WI38 (cell line): Measurements from ENCODE around the gene TCP10L.

Source experiments
- H3K4me3 ChIP-seq: 2 replicates; pipeline ENCODE4 v1.5.1; 2011; ENCODE audit warnings: low read depth, mild to moderate bottlenecking, control low read depth, low read length
- TF ChIP-seq, protein P1 (sequence below): IDR thresholded peaks from 2 replicates; pipeline ENCODE4 v1.5.1; 2012; ENCODE audit warnings: low read depth, mild to moderate bottlenecking, control low read depth, low read length

The TCP10L gene

DNA sequence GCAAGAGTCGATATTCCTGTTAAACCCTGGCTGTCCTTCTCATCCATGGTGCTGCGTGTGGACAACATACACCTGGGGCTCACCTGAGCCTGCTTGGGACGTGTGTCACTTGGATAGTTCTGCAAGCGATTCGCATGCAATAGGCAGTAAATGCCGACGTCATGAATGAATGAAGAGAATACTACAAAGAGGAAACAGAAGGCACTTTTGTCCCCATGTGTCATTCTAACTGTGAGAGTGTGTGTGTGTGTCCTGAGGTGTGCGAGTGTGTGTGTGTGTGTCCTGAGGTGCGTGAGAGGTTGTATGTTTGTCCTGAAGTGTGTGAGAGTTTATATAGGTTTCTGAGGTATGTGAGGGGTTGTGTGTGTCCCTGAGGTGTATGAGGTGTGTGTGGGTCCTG, 647 bp upstream of the TCP10L start:
- no peak overlapping the region for H3K4me3 ChIP-seq
- TF ChIP-seq, protein P1, sequence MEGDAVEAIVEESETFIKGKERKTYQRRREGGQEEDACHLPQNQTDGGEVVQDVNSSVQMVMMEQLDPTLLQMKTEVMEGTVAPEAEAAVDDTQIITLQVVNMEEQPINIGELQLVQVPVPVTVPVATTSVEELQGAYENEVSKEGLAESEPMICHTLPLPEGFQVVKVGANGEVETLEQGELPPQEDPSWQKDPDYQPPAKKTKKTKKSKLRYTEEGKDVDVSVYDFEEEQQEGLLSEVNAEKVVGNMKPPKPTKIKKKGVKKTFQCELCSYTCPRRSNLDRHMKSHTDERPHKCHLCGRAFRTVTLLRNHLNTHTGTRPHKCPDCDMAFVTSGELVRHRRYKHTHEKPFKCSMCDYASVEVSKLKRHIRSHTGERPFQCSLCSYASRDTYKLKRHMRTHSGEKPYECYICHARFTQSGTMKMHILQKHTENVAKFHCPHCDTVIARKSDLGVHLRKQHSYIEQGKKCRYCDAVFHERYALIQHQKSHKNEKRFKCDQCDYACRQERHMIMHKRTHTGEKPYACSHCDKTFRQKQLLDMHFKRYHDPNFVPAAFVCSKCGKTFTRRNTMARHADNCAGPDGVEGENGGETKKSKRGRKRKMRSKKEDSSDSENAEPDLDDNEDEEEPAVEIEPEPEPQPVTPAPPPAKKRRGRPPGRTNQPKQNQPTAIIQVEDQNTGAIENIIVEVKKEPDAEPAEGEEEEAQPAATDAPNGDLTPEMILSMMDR, result no peak

DNA sequence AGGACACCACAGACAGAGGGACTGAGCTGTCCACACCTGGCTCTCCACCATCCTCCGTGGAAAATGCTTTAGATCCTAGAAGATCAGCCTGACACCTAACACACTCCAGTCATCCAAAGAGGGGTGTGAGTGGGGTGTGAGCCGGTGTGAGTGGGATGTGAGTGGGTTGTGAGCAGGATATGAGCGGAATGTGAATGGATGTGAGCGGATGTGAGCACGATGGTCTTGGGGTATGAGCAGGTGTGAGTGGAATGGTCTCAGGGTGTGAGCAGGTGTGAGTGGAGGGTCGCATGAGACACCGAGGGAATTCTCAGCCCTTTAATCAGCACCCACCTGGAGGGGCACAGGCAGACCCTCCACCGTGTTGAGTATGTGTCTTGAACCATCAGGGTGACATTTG, 851 bp downstream of the TCP10L start:
- no peak overlapping the region for H3K4me3 ChIP-seq
- TF ChIP-seq, protein P1, result no peak

DNA sequence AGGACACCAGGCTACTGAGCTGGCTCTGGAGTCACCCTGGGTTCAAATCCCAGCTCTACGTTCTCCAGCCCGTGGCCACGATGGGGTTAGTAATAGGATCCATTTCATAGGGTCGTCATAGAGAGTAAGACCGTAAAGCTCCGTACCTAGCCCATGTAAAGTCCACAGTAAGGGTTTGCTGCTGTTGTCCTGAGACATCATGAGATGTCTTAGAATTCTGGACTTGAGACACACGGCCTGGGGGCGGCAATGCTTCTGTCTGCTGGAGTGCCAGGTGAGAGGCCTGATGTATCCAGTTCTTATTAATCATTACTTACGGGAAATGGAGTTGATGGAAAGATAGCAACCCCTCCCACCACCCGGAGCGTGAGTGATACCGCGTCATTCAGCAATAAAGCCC, 3.6 kb downstream of the TCP10L start:
- no peak overlapping the region for H3K4me3 ChIP-seq
- TF ChIP-seq, protein P1, result no peak

DNA sequence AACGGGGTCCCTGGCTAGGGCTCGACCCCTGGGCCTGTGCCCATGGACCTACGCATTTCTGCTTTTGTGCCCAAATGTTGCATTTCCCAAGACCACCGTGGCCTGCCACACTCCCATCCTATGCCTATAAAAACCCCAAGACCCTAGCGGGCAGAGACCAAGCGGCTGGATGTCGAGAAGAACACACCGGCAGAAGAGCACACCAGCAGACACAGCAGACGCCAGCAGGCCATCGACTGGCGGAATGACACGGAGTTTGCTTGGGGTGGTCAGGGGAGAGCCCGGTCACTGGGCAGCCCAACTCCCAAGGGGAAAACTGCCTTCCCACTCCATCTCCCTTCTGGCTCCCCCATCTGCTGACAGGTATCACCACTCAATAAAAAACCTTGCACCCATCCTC, 4.4 kb downstream of the TCP10L start:
- H3K4me3 ChIP-seq, result no peak overlapping the region
- TF ChIP-seq, protein P1, result no peak

DNA sequence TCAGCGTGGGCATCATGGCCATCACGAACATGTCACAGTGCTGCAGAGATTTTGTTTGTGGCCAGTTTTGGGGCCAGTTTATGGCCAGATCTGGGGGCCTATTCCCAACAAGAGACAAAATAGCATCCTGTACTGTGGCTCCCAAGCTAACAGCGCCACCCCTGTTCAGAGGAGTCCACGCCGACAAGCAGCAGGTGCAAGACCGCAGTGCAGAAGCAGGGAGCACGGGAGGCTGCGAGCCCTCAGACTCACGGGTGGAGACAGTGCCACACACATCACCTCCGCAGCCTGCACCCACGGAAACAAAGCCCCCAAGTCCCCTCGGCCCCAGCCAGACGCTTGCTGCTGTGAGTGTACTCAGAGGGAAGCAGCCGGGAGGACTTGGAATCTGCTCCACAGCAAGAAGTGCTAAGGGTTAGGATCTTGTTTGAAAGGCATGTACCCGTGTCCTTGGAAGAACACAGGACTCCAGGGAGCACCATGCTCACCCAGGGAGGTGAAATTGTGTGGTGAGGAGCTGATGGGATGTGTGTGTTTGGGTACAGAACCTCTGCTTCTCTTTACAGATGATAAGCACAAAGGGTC, 7.1 kb downstream of the TCP10L start:
- TF ChIP-seq, protein P1, result no peak
- H3K4me3 ChIP-seq, result no peak overlapping the region

DNA sequence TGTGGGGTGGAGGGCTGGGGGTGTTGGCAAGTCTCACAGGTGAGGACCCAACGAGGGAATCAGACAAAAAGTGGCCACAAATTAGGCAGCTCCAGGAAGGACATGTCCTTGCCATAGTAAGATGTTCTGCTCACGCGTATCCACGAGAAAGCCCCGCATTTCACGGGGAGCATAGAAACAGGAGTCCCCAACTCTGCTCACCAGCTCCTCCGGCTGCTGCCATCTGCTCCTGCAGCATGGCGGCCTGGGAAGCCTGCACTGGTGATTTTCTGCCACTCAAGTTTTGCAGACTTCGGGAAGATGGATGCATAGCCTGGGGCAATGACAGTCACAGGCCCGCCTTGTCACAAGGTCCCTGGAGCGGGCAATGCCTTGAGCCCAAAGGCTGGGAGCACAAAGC, 9.3 kb downstream of the TCP10L start:
- TF ChIP-seq, protein P1, result no peak
- H3K4me3 ChIP-seq, result no peak overlapping the region

DNA sequence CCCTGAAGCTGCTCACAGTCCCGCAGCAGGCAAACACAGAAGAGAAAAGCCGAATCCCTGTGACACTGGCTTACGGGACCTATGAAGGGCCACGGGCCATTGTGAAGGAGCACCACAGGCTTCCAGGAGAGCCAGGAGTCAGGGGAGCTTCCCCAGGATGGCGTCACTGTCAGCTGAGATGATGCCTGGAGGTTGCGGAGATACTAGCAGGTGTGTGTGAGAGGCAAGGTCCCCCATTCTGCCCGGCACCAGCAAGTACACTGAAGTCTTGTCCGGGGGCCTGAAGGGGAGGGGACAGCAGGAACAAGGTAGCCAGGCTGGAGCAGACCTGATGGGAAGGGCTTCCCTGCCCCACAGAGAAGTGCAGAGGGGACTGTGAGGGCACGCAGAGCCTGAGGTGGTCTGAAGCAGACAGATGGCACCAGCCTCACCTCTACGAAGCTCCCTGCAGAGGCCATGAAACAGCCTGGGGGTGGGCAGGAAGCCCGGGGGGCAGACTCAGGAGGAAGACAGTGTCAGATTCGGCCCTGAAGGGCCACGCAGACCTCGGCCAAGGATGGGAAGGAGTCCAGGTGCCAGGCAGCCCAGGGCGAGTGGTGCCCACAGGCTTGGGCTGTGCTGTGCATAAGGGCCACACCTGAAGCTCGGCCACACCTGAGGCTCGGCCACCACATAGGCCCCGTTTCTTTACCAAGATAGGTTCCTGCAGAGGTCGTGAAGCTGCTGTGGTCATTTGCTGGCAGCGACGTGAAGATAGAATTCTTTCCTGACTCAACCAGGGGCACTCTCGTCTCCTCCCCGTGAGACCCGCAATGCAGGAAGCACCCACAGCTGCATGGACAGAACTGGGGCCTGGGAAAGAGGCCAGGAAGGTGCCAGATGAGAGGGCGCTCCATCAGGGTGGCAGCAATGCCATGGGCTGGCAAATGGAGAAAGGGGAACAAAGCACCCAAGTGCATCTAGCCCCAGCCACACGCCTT, 10.1 kb downstream of the TCP10L start:
- TF ChIP-seq, protein P1, result no peak
- no peak overlapping the region for H3K4me3 ChIP-seq
